ENCODE data around the gene TNFSF8. TPM values are rescaled to one million over a fixed set of nuclear protein-coding genes. Genes with fewer than 3 reads are reported as not detected.

TNFSF8 gene
- polyA plus RNA-seq, 6 donors from 2014 or later = 0.42 to 9.5 (median 7.0) TPM

DNA sequence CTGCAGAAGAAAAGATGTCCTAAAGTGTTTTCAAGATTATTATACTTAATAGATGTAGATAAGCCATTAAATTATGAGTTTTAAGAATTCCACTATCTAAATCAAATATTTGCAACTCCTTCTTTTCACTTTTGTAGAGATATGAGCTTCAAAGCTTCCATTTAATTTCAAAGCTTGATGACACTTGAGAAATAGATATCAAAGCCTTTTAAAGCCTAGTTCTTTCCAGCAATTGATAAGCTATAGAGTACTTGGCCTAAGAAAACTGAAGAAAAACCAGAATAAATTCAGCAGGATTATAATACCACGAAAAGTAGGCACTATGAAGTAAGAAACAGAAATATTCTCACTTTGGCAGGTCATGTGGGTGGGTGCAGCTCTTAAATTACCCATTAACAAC, 1.7 kb downstream of the TNFSF8 start:
- peaks cover 38 to 57% (median 56%) of the 10 kb centered on the region in 3 donors for H3K4me1 Mint-ChIP-seq
- H3K9me3 Mint-ChIP-seq = peaks cover 0 to 2% (median 0%) of the 10 kb centered on the region in 7 donors
- no peak for DNase-seq
- peak overlapping the region; percentile 73 to 95 (median 86) for H3K4me3 Mint-ChIP-seq
- peak overlapping the region in 5 of 6 donors; percentile 49 to 94 (median 92) for H3K27ac Mint-ChIP-seq
- ATAC-seq (ENCODE audit: low read depth in 2 of 2) = no peak
- H3K36me3 Mint-ChIP-seq = peaks cover 0 to 4% of the 10 kb centered on the region in 2 donors
- H3K27me3 Mint-ChIP-seq = peaks cover 0 to 11% (median 8%) of the 10 kb centered on the region in 3 donors

DNA sequence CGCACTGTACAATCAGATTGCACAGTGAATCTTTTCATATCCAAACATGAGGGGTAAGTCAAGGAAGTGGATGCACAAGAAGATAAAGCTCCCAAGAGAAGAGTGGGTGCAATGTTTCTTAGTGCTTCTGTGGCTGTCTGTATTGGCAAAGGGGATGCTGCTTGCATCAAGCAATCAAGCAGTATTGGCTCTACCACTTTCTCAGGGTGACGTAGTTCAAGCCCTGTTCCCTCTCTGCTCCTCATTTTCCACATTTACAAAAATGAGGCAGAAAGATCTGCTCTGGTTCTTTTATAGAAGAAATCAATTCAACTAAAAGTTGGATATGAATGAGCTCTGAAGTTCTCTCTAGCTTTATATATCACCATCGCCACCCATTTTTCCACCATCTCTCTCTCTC, 2.3 kb downstream of the TNFSF8 start:
- Mint-ChIP-seq H3K4me1 (peaks cover 39 to 58% (median 57%) of the 10 kb centered on the region in 3 donors), H3K27me3 (peaks cover 0 to 7% (median 5%) of the 10 kb centered on the region in 3 donors), H3K4me3 (peak overlapping the region in 7 of 8 donors; percentile 36 to 89 (median 80)), H3K27ac (peak overlapping the region in 3 of 6 donors; percentile 1 to 73 (median 29)), H3K9me3 (no peaks in the 10 kb centered on the region), H3K36me3 (peaks cover 0 to 2% of the 10 kb centered on the region in 2 donors)
- no peak for ATAC-seq (ENCODE audit: low read depth in 2 of 2)
- DNase-seq = no peak

DNA sequence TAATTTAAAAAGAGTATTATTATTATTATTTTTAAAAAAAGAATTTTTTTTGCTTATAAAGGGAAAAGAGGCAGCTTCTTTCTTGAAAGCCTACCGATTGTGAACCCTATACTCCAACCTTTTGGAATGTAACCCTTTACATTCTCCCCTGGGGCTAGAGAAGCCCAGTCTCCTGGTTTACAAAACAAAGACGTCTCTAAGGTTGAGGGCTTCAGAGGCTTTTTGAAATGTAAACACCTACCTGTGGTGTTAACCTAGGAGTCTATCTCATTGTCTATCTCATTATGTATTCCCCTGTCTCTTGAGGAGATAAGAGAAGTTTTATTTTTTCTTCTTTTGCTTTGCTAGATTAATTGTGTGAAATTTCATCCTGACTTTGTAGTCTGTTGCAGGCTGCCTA, 4.7 kb downstream of the TNFSF8 start:
- H3K36me3 Mint-ChIP-seq = peaks cover 3 to 6% of the 10 kb centered on the region in 2 donors
- no peaks in the 10 kb centered on the region for H3K9me3 Mint-ChIP-seq
- H3K27me3 Mint-ChIP-seq = peaks cover 0 to 7% (median 5%) of the 10 kb centered on the region in 3 donors
- DNase-seq (no peak), ATAC-seq (ENCODE audit: low read depth in 2 of 2) (no peak)
- no peak overlapping the region for H3K4me3 Mint-ChIP-seq
- H3K4me1 Mint-ChIP-seq = peaks cover 44 to 69% (median 66%) of the 10 kb centered on the region in 3 donors
- H3K27ac Mint-ChIP-seq = no peak overlapping the region

DNA sequence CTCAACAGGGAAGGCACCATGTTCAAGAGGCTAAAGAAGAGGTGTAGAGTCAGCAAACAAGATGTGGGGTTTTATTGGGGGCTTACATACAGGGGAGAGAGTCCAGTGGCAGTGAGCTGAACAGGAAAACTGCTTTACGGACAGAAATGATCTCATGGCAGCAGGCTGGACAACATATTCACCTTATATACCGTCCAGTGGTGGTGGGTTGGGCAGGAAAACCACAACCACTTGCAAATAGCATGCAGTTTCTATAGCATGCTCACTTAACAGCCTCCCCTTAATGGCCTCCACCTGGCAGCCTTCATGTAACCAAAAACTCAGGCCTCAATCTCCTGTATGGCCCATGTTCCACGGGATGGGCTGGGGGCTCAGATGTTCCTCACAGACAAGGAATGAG, 5.4 kb downstream of the TNFSF8 start:
- Mint-ChIP-seq H3K27me3 (peaks cover 0 to 7% (median 5%) of the 10 kb centered on the region in 3 donors), H3K4me1 (peaks cover 38 to 63% (median 60%) of the 10 kb centered on the region in 3 donors), H3K36me3 (peaks cover 3 to 6% of the 10 kb centered on the region in 2 donors), H3K4me3 (peak overlapping the region in 1 of 8 donors; percentile 7), H3K27ac (peak overlapping the region in 1 of 6 donors; percentile 16), H3K9me3 (no peaks in the 10 kb centered on the region)
- ATAC-seq (ENCODE audit: low read depth in 2 of 2) (no peak), DNase-seq (no peak)

DNA sequence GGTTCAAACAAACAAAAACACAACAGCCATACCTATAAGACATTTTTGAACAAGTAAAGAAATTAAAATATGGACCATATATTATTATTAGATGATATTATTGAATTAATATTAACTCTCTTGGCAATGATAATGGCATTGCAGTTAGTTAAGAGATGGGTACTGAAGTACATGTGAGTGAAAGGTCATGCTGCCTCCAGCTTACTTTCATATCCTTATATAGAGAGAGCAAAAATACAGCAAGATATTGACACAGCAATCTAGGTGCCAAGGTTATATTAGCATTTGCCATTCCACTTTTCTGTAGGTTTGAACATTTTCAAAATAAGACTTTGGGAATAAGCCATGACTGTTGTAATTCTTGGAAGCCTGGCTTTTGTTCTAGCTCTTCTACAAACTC, 6.1 kb downstream of the TNFSF8 start:
- peaks cover 35 to 59% (median 57%) of the 10 kb centered on the region in 3 donors for H3K4me1 Mint-ChIP-seq
- no peak overlapping the region for H3K4me3 Mint-ChIP-seq
- no peaks in the 10 kb centered on the region for H3K9me3 Mint-ChIP-seq
- DNase-seq (no peak), ATAC-seq (ENCODE audit: low read depth in 2 of 2) (peak in 1 of 2 donors; percentile 24)
- H3K27me3 Mint-ChIP-seq = peaks cover 0 to 7% (median 5%) of the 10 kb centered on the region in 3 donors
- H3K36me3 Mint-ChIP-seq = peaks cover 3 to 6% of the 10 kb centered on the region in 2 donors
- no peak overlapping the region for H3K27ac Mint-ChIP-seq

DNA sequence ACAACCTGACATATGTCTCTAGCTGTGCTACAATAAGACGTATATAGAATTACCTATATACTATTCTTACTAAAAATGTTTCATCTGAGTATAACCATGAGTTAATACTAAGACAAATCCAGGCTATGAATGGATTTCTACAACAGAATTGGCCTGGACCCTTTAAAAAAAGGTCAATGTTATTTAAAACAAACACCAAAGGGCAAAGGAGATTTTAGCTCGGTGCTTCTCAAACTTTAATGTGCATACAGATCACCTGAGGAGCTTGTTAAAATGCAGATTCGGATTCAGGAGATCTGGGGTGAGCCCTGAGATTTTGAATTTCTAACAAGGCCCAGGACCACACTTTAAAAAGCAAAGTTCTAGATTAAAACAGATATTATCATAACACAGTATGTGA, 6.5 kb downstream of the TNFSF8 start:
- Mint-ChIP-seq H3K36me3 (peaks cover 3 to 6% of the 10 kb centered on the region in 2 donors), H3K9me3 (no peaks in the 10 kb centered on the region), H3K4me1 (peaks cover 31 to 55% (median 53%) of the 10 kb centered on the region in 3 donors), H3K4me3 (no peak overlapping the region), H3K27me3 (peaks cover 0 to 7% (median 5%) of the 10 kb centered on the region in 3 donors), H3K27ac (no peak overlapping the region)
- no peak for DNase-seq
- no peak for ATAC-seq (ENCODE audit: low read depth in 2 of 2)

DNA sequence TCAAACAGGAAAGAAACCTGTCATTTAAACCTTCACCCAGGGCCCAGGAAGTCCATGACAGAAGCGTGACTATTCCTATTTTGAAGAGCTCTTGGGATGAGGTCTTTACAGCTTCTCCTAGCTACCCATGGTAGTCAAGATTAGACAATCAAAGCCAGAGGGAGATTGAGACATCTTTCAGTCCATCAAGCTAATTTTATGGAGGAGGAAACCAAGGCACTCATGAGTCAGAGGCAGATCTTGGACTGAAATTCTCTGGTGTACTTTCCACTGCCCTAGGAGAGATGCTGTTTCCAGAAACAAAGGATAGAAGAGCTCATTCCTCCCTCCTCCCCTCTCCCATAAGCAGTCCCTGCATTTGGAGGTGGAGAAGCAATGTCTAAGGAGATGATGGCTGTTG, 9.2 kb downstream of the TNFSF8 start:
- DNase-seq (no peak), ATAC-seq (ENCODE audit: low read depth in 2 of 2) (no peak)
- no peaks in the 10 kb centered on the region for H3K27me3 Mint-ChIP-seq
- H3K4me3 Mint-ChIP-seq = no peak overlapping the region
- peaks cover 16 to 35% (median 33%) of the 10 kb centered on the region in 3 donors for H3K4me1 Mint-ChIP-seq
- no peaks in the 10 kb centered on the region for H3K9me3 Mint-ChIP-seq
- no peak overlapping the region for H3K27ac Mint-ChIP-seq
- H3K36me3 Mint-ChIP-seq = peaks cover 14 to 17% of the 10 kb centered on the region in 2 donors

DNA sequence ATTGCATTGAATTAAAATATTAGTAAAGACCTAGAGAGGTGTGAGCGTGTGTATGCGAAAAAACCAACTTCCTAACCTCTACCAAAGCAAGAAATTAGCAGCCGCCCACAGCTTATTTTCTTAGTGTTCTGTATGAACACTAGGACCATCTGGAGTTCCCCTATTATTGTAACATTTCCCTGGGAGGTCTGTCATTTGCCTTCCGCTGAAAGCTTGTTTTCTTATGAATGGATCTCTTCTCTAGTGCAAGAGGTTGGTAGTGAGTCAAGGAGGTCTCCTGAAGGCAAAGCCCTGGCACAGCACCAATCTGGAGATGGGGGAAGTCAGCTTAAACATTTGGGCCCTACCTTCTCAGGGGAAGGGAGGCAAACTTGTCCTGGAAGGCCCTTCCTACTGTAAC, 10.8 kb downstream of the TNFSF8 start:
- peak overlapping the region in 1 of 6 donors; percentile 67 for H3K27ac Mint-ChIP-seq
- H3K4me3 Mint-ChIP-seq = no peak overlapping the region
- DNase-seq (no peak), ATAC-seq (ENCODE audit: low read depth in 2 of 2) (no peak)
- peaks cover 16 to 22% (median 21%) of the 10 kb centered on the region in 3 donors for H3K4me1 Mint-ChIP-seq
- H3K9me3 Mint-ChIP-seq = no peaks in the 10 kb centered on the region
- peaks cover 14 to 17% of the 10 kb centered on the region in 2 donors for H3K36me3 Mint-ChIP-seq
- H3K27me3 Mint-ChIP-seq = no peaks in the 10 kb centered on the region

DNA sequence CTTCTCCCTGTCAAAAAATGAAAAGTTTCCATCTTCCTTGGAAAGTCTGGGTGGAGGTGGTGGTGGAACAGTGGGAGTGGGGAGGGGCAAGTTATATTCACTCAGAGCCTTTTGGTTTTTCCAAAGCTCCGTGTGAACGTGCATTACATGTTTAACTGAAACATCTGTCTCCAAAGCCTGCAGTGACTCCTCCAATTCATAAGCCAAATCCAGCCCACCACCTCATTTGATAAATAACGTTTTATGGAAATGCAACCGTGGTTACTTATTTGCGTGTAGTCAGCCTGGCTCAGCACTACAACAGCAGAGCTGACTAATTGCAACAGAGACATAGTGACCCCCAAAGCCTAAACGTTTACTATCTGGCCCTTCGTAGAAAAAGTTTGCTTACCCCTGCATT, 13.9 kb downstream of the TNFSF8 start:
- DNase-seq = no peak
- H3K4me1 Mint-ChIP-seq = peaks cover 5 to 8% (median 6%) of the 10 kb centered on the region in 3 donors
- no peak overlapping the region for H3K4me3 Mint-ChIP-seq
- ATAC-seq (ENCODE audit: low read depth in 2 of 2) = no peak
- no peak overlapping the region for H3K27ac Mint-ChIP-seq
- H3K9me3 Mint-ChIP-seq = no peaks in the 10 kb centered on the region
- H3K27me3 Mint-ChIP-seq = no peaks in the 10 kb centered on the region
- H3K36me3 Mint-ChIP-seq = peaks cover 11 to 17% of the 10 kb centered on the region in 2 donors

DNA sequence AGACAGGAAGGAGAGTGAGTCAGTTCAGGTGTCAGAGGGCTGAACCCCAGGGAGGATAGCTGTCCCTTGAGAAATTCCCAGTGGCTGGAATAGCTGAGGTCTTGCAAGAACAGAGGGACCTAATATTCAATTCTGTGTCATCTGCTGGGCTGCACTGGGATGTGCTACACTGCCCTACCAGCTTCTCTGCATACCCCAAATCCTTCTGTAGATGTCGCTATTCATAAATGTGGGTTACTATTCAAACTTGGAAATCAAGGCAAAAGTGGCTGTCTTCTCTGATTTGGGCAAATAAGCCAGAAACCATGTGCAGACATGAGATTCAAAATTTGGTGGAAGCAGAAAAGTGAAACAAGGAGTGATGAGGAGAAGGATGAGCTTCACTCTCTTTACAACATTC, 16.3 kb downstream of the TNFSF8 start:
- H3K27me3 Mint-ChIP-seq = no peaks in the 10 kb centered on the region
- H3K27ac Mint-ChIP-seq = peak overlapping the region in 2 of 6 donors; percentile 9 to 12
- no peak overlapping the region for H3K4me3 Mint-ChIP-seq
- DNase-seq (no peak), ATAC-seq (ENCODE audit: low read depth in 2 of 2) (no peak)
- H3K4me1 Mint-ChIP-seq = peaks cover 17 to 23% (median 21%) of the 10 kb centered on the region in 3 donors
- H3K9me3 Mint-ChIP-seq = no peaks in the 10 kb centered on the region
- H3K36me3 Mint-ChIP-seq = peaks cover 11 to 17% of the 10 kb centered on the region in 2 donors

DNA sequence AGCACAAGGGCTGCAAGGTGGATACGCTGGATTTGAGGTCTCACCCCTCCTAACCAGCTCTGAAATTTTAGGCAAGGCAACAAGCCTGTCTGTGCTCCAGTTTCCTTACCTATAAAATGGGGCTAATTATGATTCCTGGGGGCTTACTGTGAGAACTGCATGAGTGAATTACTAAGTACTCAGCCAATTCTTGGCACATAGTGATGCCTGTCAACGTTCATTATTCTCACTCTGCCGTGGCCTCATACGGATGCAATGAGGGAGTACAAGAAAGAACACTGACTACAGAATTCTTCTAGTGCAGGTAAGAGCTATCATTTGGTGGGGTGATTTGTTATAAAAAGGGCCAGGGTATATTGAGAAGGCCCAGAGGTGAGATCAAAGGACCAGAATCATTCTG, 16.7 kb downstream of the TNFSF8 start:
- ATAC-seq (ENCODE audit: low read depth in 2 of 2) = no peak
- peak overlapping the region in 3 of 6 donors; percentile 1 to 48 (median 44) for H3K27ac Mint-ChIP-seq
- no peak overlapping the region for H3K4me3 Mint-ChIP-seq
- no peaks in the 10 kb centered on the region for H3K27me3 Mint-ChIP-seq
- no peak for DNase-seq
- H3K4me1 Mint-ChIP-seq = peaks cover 22 to 28% (median 26%) of the 10 kb centered on the region in 3 donors
- H3K9me3 Mint-ChIP-seq = no peaks in the 10 kb centered on the region
- H3K36me3 Mint-ChIP-seq = peaks cover 11 to 17% of the 10 kb centered on the region in 2 donors

DNA sequence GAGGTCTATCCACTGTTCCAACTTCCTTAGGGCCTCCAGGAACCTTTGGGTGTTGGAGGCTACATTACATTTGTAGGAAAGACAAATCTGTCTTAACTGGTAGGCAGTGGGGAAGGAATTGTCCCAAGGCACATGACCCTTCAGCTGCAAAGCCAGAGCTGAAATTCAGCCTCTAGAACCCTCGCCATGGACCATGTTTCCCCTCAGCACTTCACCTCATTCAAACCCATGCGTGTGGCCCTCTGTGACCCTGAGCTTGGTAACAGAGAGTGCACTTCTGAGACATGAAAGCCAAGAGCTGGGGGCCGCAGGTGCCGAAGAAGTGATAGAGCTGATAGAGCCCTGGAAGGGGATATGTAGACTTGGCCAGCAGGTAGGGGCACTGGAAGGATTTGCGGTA, 17.2 kb downstream of the TNFSF8 start:
- Mint-ChIP-seq H3K36me3 (peaks cover 11 to 17% of the 10 kb centered on the region in 2 donors), H3K27ac (peak overlapping the region in 2 of 6 donors; percentile 44 to 48), H3K27me3 (no peaks in the 10 kb centered on the region), H3K4me1 (peaks cover 26 to 32% (median 31%) of the 10 kb centered on the region in 3 donors), H3K4me3 (no peak overlapping the region), H3K9me3 (no peaks in the 10 kb centered on the region)
- DNase-seq (no peak), ATAC-seq (ENCODE audit: low read depth in 2 of 2) (no peak)

DNA sequence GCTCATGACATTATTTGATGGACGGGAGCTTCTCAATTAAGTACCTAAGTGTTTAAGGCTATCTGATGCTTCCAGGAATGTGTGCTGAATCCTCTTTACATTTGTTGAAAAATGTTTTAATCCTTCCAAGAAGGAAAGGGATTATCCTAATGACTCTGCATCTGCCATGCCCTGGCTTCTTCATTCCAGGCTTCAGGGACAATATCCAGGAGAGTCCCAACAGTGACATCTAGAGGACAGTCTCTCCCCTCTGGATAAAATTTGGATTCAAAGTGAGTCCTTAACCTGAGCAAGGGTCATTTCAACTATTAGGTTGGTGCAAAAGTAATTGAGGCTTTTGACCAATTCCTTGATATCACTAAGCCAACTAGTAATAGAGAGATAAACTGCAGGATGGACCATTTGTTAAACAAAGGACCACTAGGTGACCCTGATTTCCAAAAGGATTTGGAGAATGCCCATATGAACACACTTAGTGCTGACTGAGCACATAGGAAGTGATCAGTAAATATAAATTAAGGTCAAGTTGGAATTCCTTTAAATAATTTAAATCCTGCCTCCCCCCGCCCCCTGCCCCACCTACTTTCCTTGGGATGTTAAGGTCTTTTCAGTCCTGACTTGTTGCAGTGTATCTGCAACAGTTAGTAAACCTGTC, 19.1 kb downstream of the TNFSF8 start:
- H3K27me3 Mint-ChIP-seq = no peaks in the 10 kb centered on the region
- H3K27ac Mint-ChIP-seq = peak overlapping the region in 2 of 6 donors; percentile 32 to 46
- peaks cover 41 to 46% (median 45%) of the 10 kb centered on the region in 3 donors for H3K4me1 Mint-ChIP-seq
- ATAC-seq (ENCODE audit: low read depth in 2 of 2) = no peak
- H3K36me3 Mint-ChIP-seq = peaks cover 0 to 5% of the 10 kb centered on the region in 2 donors
- no peak overlapping the region for H3K4me3 Mint-ChIP-seq
- no peaks in the 10 kb centered on the region for H3K9me3 Mint-ChIP-seq
- no peak for DNase-seq

DNA sequence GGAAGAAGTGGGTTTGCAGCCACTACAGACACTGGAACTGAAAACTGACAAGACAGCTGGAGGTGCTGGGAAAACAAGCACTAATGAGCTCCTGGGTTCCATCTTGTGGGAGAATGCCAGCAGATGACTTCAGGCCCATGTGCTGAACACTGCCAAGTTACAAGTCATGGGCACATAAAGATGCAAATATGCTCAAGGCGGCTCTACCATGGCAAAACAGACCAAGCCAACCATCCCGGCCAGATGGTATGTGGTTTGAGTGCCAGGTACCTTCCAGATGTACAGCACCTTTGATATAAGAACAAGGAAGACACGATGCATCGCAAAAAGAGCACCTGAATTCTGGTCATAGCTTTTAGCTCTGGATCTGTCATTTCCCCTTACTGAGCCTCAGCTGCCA, 19.9 kb downstream of the TNFSF8 start:
- H3K4me3 Mint-ChIP-seq = peak overlapping the region in 4 of 8 donors; percentile 4 to 76 (median 46)
- peaks cover 0 to 5% of the 10 kb centered on the region in 2 donors for H3K36me3 Mint-ChIP-seq
- H3K9me3 Mint-ChIP-seq = no peaks in the 10 kb centered on the region
- H3K27ac Mint-ChIP-seq = peak overlapping the region; percentile 26 to 89 (median 61)
- peak; percentile 34 for DNase-seq
- H3K4me1 Mint-ChIP-seq = peaks cover 41 to 46% (median 45%) of the 10 kb centered on the region in 3 donors
- ATAC-seq (ENCODE audit: low read depth in 2 of 2) = peak; percentile 63
- H3K27me3 Mint-ChIP-seq = no peaks in the 10 kb centered on the region
